Gastrocnemius medialis (tissue), 4 donors: ENCODE measurements around the gene DPP3. TPM values are rescaled to one million over a fixed set of nuclear protein-coding genes. Genes with fewer than 3 reads are reported as not detected.

Source experiments
- ATAC-seq, 2 donors: fragments of 150-250 bp; one replicate each; pipeline ENCODE4 v1.9.1; 2016
- DNase-seq, 2 donors: peaks; one replicate each; pipeline ENCODE4 v3.0.0-alpha.2; 2019
- H3K27ac ChIP-seq, 4 donors: fragments of 200-600 bp; sonication (generic); 1 replicate in 1 of 4; 2 replicates in 3 of 4; pipeline ENCODE4 v1.5.1; 2016 to 2018; ENCODE audit warnings: mild to moderate bottlenecking in 2 of 4, moderate library complexity in 1 of 4
- H3K27me3 ChIP-seq, 3 donors: fragments of 200-600 bp; sonication (generic) in 2 of 3; 1 replicate in 1 of 3; 2 replicates in 2 of 3; pipeline versions ENCODE4 v1.5.1 to v1.6.0; 2016 to 2019; ENCODE audit warnings: mild to moderate bottlenecking in 1 of 3, moderate library complexity in 1 of 3
- H3K36me3 ChIP-seq, 2 donors: fragments of 200-600 bp; sonication (generic) in 1 of 2; one replicate each; pipeline ENCODE4 v1.5.1; 2017 to 2018
- H3K4me1 ChIP-seq, 2 donors: fragments of 200-600 bp; sonication (generic) in 1 of 2; one replicate each; pipeline ENCODE4 v1.5.1; 2016 to 2017; ENCODE audit warnings: mild to moderate bottlenecking in 2 of 2
- H3K4me3 ChIP-seq, 4 donors: fragments of 200-600 bp; sonication (generic) in 3 of 4; 1 replicate in 1 of 4; 2 replicates in 3 of 4; pipeline ENCODE4 v1.5.1; 2016 to 2019; ENCODE audit warnings: mild to moderate bottlenecking in 2 of 4
- H3K9me3 ChIP-seq, 3 donors: fragments of 200-600 bp; sonication (generic) in 2 of 3; 1 replicate in 1 of 3; 2 replicates in 2 of 3; pipeline ENCODE4 v1.5.1; 2016 to 2019
- POLR2A ChIP-seq, 2 donors: fragments of 450-650 bp; IDR thresholded peaks; one replicate each; pipeline ENCODE4 v1.6.1; 2017; ENCODE audit warnings: antibody characterized with exemption in 2 of 2, mild to moderate bottlenecking in 2 of 2, moderate library complexity in 2 of 2
- in situ Hi-C, 4 donors: fragments of 200-750 bp; cut with MboI; loops; one replicate each; pipeline versions ENCODE4 v1.15.0 to v1.8.0; 2017; ENCODE audit warnings: low sequenced_read_pairs in 4 of 4
- intact Hi-C: fragments of 100-400 bp; cut with DNase I; formaldehyde crosslinking; loops from one replicate; pipeline ENCODE4 v1.15.1; 2023; ENCODE audit warnings: low total_unique reads
- total RNA-seq, 4 donors: library from RNA; depleted of rRNA; stranded (reverse); fragments of >200 nt; gene quantifications; one replicate each; pipeline versions ENCODE4 v1.1.0 to v1.2.3, GENCODE V29; 2016
- TF ChIP-seq, protein P1 (sequence below), 5 experiments: fragments of 450-650 bp in 3 of 5; fragments of 200-600 bp in 2 of 5; sonication (generic) in 2 of 5; IDR thresholded peaks in 4 of 5; conservative IDR thresholded peaks in 1 of 5; 1 replicate in 4 of 5; 2 replicates in 1 of 5; pipeline ENCODE4 v1.5.1; 2016 to 2019; ENCODE audit warnings: antibody characterized with exemption in 5 of 5, mild to moderate bottlenecking in 3 of 5, moderate library complexity in 3 of 5

DPP3 gene
- total RNA-seq, 4 donors from 2014 or later: 28.5 to 58.5 (median 37.4) TPM

GRCh38 chr11:66479394-66480116 lies 679 bp upstream of the DPP3 start:
- peaks cover 0 to 13% of the 10 kb centered on the region in 2 donors for H3K36me3 ChIP-seq
- H3K27me3 ChIP-seq: no peaks in the 10 kb centered on the region
- in situ Hi-C loops (no loop called here), intact Hi-C loops (loop anchor here (1.0 to 5.0 kb wide), 6 partner anchors 13 to 622 kb away; partner anchors contain the start of genes BBS1, CCDC87, CCS and CFL1)
- peak overlapping the region; percentile 62 to 95 (median 79) for H3K4me3 ChIP-seq
- DNase-seq (peak; percentile 16 to 47), ATAC-seq (peak; percentile 55 to 58)
- peak overlapping the region; percentile 86 to 96 (median 89) for H3K27ac ChIP-seq
- peaks cover 9 to 10% of the 10 kb centered on the region in 2 donors for H3K4me1 ChIP-seq
- no peaks in the 10 kb centered on the region for H3K9me3 ChIP-seq
- no peak for TF ChIP-seq POLR2A (IDR thresholded peaks at IDR 0.05)
- TF ChIP-seq, protein P1, sequence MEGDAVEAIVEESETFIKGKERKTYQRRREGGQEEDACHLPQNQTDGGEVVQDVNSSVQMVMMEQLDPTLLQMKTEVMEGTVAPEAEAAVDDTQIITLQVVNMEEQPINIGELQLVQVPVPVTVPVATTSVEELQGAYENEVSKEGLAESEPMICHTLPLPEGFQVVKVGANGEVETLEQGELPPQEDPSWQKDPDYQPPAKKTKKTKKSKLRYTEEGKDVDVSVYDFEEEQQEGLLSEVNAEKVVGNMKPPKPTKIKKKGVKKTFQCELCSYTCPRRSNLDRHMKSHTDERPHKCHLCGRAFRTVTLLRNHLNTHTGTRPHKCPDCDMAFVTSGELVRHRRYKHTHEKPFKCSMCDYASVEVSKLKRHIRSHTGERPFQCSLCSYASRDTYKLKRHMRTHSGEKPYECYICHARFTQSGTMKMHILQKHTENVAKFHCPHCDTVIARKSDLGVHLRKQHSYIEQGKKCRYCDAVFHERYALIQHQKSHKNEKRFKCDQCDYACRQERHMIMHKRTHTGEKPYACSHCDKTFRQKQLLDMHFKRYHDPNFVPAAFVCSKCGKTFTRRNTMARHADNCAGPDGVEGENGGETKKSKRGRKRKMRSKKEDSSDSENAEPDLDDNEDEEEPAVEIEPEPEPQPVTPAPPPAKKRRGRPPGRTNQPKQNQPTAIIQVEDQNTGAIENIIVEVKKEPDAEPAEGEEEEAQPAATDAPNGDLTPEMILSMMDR (IDR thresholded peaks at IDR 0.05 in 4 of 5, conservative IDR thresholded peaks at IDR 0.05 in 1 of 5): no peak

DNA sequence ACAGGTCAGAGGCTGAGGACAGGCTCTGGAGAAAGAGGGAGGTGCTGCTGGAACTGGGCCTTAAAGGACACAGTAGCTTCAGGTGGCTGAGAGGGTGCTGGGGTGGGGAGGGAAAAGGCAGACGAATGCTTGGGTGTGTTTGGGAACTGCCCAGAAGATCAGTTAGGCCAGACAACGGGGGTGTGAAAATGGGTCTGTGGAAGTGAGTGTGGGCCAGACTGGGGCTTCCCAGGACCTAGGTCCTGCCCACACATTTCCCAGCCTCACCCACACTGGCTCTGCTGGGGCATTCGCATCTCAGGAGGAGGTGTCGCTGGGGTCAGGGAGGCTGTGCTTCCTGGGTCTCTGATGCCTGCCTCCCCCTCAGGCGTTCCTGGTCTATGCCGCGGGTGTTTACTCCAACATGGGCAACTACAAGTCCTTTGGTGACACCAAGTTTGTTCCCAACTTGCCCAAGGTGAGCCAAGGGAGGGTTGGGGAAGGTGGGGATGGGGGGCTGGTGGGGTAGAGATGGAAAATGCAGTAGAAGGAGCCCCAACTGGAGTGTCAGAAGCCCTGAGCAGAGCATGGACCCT lies 4.7 kb downstream of the DPP3 start:
- no peak overlapping the region for H3K4me3 ChIP-seq
- DNase-seq (no peak), ATAC-seq (no peak)
- in situ Hi-C loops (no loop called here), intact Hi-C loops (loop anchor here (5.0 kb wide), 3 partner anchors 107 to 628 kb away; partner anchors contain the start of genes CCDC87, CCS, CFL1 and RBM4B)
- H3K4me1 ChIP-seq: peaks cover 5% of the 10 kb centered on the region in 2 donors
- no peak overlapping the region for H3K27ac ChIP-seq
- no peaks in the 10 kb centered on the region for H3K27me3 ChIP-seq
- H3K9me3 ChIP-seq: no peaks in the 10 kb centered on the region
- H3K36me3 ChIP-seq: peaks cover 0 to 35% of the 10 kb centered on the region in 2 donors
- TF ChIP-seq, protein P1 (IDR thresholded peaks at IDR 0.05 in 4 of 5, conservative IDR thresholded peaks at IDR 0.05 in 1 of 5): no peak
- TF ChIP-seq POLR2A (IDR thresholded peaks at IDR 0.05): no peak

DNA sequence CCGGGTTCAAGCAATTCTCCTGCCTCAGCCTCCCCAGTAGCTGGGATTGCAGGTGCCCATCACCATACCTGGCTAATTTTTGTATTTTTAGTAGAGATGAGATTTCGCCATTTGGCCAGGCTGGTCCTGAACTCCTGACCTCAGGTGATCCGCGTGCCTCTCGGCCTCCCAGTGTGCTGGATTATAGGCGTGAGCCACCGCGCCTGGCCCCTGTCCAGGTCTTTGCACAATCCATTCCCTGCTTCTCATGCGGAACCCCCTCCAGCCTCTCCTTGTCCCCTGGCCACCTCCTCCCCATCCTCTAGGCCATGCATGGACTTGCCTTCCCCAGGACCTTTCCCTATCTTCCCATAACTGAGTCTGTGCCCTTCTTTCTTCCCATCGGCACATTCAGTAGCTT lies 8.7 kb downstream of the DPP3 start:
- DNase-seq: no peak
- TF ChIP-seq POLR2A (IDR thresholded peaks at IDR 0.05): no peak
- TF ChIP-seq, protein P1 (IDR thresholded peaks at IDR 0.05 in 4 of 5, conservative IDR thresholded peaks at IDR 0.05 in 1 of 5): no peak
- Histone ChIP-seq H3K4me1 (no peaks in the 10 kb centered on the region), H3K36me3 (peaks cover 0 to 57% of the 10 kb centered on the region in 2 donors), H3K9me3 (no peaks in the 10 kb centered on the region), H3K27me3 (no peaks in the 10 kb centered on the region), H3K27ac (no peak overlapping the region), H3K4me3 (no peak overlapping the region)
- ATAC-seq: no peak
- in situ Hi-C loops: no loop called here
- intact Hi-C loops: no loop called here

DNA sequence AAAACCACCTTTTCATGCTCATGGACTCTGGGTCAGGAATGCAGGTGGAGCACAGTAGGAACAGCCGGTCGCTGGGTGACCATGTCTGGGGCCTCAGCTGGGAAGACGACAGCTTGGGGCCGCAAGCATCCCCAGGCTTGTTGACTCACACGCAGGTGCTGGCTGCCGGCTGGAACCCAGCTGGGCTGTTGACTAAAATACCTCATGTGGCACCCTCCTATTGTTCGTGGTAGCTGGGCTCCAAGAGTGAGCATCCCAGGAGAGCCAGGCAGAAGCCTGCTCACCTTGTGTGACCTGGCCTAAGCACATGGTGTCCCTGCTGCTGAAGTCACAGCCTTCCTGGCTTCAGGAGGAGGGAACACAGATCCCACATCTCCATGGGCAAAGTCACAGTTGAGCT lies 9.4 kb downstream of the DPP3 start:
- H3K4me1 ChIP-seq: no peaks in the 10 kb centered on the region
- no peak overlapping the region for H3K27ac ChIP-seq
- no peak for ATAC-seq
- TF ChIP-seq, protein P1 (IDR thresholded peaks at IDR 0.05 in 4 of 5, conservative IDR thresholded peaks at IDR 0.05 in 1 of 5): no peak
- TF ChIP-seq POLR2A (IDR thresholded peaks at IDR 0.05): no peak
- peaks cover 0 to 57% of the 10 kb centered on the region in 2 donors for H3K36me3 ChIP-seq
- intact Hi-C loops (no loop called here), in situ Hi-C loops (no loop called here)
- no peak for DNase-seq
- no peaks in the 10 kb centered on the region for H3K27me3 ChIP-seq
- H3K9me3 ChIP-seq: no peaks in the 10 kb centered on the region
- H3K4me3 ChIP-seq: no peak overlapping the region
